Neural progenitor cell (in vitro differentiated cells): Measurements from ENCODE around the gene HIPK2. TPM values are rescaled to one million over a fixed set of nuclear protein-coding genes. Genes with fewer than 3 reads are reported as not detected.

Source experiments
- DNase-seq: peaks from one replicate; pipeline ENCODE4 v3.0.0-alpha.2; 2016; ENCODE audit warnings: low spot score
- H2AFZ ChIP-seq: fragments of 200-600 bp; sonication (generic); replicated peaks from 2 replicates; pipeline ENCODE4 v1.6.1; 2016; ENCODE audit warnings: antibody characterized with exemption
- H3F3A ChIP-seq: fragments of 200-600 bp; sonication (generic); 2 replicates; pipeline ENCODE4 v1.6.1; 2016; ENCODE audit warnings: antibody characterized with exemption, low read depth
- H3K27ac ChIP-seq: fragments of 200-600 bp; sonication (generic); 2 replicates; pipeline ENCODE4 v1.5.1; 2016; ENCODE audit warnings: mild to moderate bottlenecking
- H3K27me3 ChIP-seq: fragments of 200-600 bp; sonication (generic); 2 replicates; pipeline ENCODE4 v1.6.1; 2016; ENCODE audit warnings: mild to moderate bottlenecking, moderate library complexity
- H3K36me3 ChIP-seq: fragments of 200-600 bp; sonication (generic); 2 replicates; pipeline ENCODE4 v1.5.1; 2016
- H3K4me1 ChIP-seq: fragments of 200-600 bp; sonication (generic); 2 replicates; pipeline ENCODE4 v1.6.1; 2016; ENCODE audit warnings: mixed run types
- H3K4me2 ChIP-seq: fragments of 200-600 bp; sonication (generic); 2 replicates; pipeline ENCODE4 v1.6.1; 2016
- H3K4me3 ChIP-seq: fragments of 200-600 bp; sonication (generic); 2 replicates; pipeline ENCODE4 v1.5.1; 2016
- H3K79me2 ChIP-seq: fragments of 200-600 bp; sonication (generic); 2 replicates; pipeline ENCODE4 v1.6.1; 2016; ENCODE audit warnings: low read depth
- H3K9ac ChIP-seq: fragments of 200-600 bp; sonication (generic); 2 replicates; pipeline ENCODE4 v1.6.1; 2016
- H3K9me3 ChIP-seq: fragments of 200-600 bp; sonication (generic); 2 replicates; pipeline ENCODE4 v1.5.1; 2016; ENCODE audit warnings: low read depth
- H4K20me1 ChIP-seq: fragments of 200-600 bp; sonication (generic); 2 replicates; pipeline ENCODE4 v1.6.1; 2016; ENCODE audit warnings: low read depth
- H3K27ac Mint-ChIP-seq: 3 replicates; pipeline ENCODE4 v1.8.0; 2021; ENCODE audit warnings: mixed read lengths
- H3K27me3 Mint-ChIP-seq: 2 replicates; pipeline ENCODE4 v1.8.0; 2022; ENCODE audit warnings: low read depth, mild to moderate bottlenecking, inconsistent platforms, moderate library complexity, mixed read lengths; ENCODE audit not compliant: insufficient read depth
- H3K36me3 Mint-ChIP-seq: 3 replicates; pipeline ENCODE4 v1.8.0; 2021; ENCODE audit warnings: mixed read lengths
- H3K4me1 Mint-ChIP-seq: 3 replicates; pipeline ENCODE4 v1.8.0; 2021; ENCODE audit warnings: mixed read lengths
- H3K4me3 Mint-ChIP-seq: 3 replicates; pipeline ENCODE4 v1.8.0; 2021; ENCODE audit warnings: mild to moderate bottlenecking, moderate library complexity, mixed read lengths
- H3K9me3 Mint-ChIP-seq: 3 replicates; pipeline ENCODE4 v1.8.0; 2020; ENCODE audit warnings: mixed read lengths
- CTCF ChIP-seq: fragments of 200-600 bp; sonication (generic); IDR thresholded peaks from 2 replicates; pipeline ENCODE4 v1.5.1; 2017; ENCODE audit warnings: antibody characterized with exemption, mild to moderate bottlenecking
- EZH2 ChIP-seq: fragments of 200-600 bp; sonication (generic); IDR thresholded peaks from 2 replicates; pipeline ENCODE4 v1.6.1; 2017; ENCODE audit warnings: antibody characterized with exemption, mild to moderate bottlenecking, moderate library complexity
- EZH2phosphoT487 ChIP-seq: fragments of 200-600 bp; sonication (generic); IDR thresholded peaks from 2 replicates; pipeline ENCODE4 v1.6.1; 2017; ENCODE audit warnings: antibody characterized with exemption
- total RNA-seq: library from RNA; depleted of rRNA; stranded (reverse); fragments of >200 nt; gene quantifications from 2 replicates; pipeline ENCODE4 v1.2.3, GENCODE V29; 2015; ENCODE audit warnings: low replicate concordance

HIPK2 gene
- total RNA-seq, 1 donor from 2014 or later, result 12.8 TPM

GRCh38 chr7:139648941-139649425 lies 128.8 kb downstream of the HIPK2 start:
- H3K27ac ChIP-seq, result no peak overlapping the region
- Mint-ChIP-seq H3K9me3 (no peaks in the 10 kb centered on the region), H3K4me1 (peaks cover 45% of the 10 kb centered on the region), H3K27me3 (no peaks in the 10 kb centered on the region), H3K4me3 (no peak overlapping the region), H3K27ac (peak overlapping the region; percentile 7), H3K36me3 (peaks cover 2% of the 10 kb centered on the region)
- no peak overlapping the region for H3K4me3 ChIP-seq
- H4K20me1 ChIP-seq, result peaks cover 70% of the 10 kb centered on the region
- no peak overlapping the region for H3K9ac ChIP-seq
- no peaks in the 10 kb centered on the region for H3K9me3 ChIP-seq
- peaks cover 4% of the 10 kb centered on the region for H3K79me2 ChIP-seq
- no peak for DNase-seq
- H3K4me2 ChIP-seq, result no peak overlapping the region
- no peak overlapping the region for H2AFZ ChIP-seq
- no peaks in the 10 kb centered on the region for H3K36me3 ChIP-seq
- TF ChIP-seq CTCF (no peak), EZH2phosphoT487 (no peak), EZH2 (no peak)
- peaks cover 24% of the 10 kb centered on the region for H3K4me1 ChIP-seq
- H3K27me3 ChIP-seq, result no peaks in the 10 kb centered on the region
- peaks cover 5% of the 10 kb centered on the region for H3F3A ChIP-seq

- H3K4me1 ChIP-seq, result peaks cover 24% of the 10 kb centered on the region
Measured at GRCh38 chr7:139648391-139648861, 129.4 kb downstream of the HIPK2 start.

GRCh38 chr7:139647814-139648390 lies 129.9 kb downstream of the HIPK2 start:
- H3K4me1 ChIP-seq, result peaks cover 24% of the 10 kb centered on the region
- no peaks in the 10 kb centered on the region for H3K36me3 ChIP-seq
- no peaks in the 10 kb centered on the region for H3K27me3 ChIP-seq
- peaks cover 40% of the 10 kb centered on the region for H3K4me1 Mint-ChIP-seq
- H3K4me2 ChIP-seq, result peak overlapping the region; percentile 58
- H3F3A ChIP-seq, result peaks cover 5% of the 10 kb centered on the region
- peaks cover 5% of the 10 kb centered on the region for H3K36me3 Mint-ChIP-seq
- H3K4me3 ChIP-seq, result no peak overlapping the region
- TF ChIP-seq EZH2, result no peak
- no peak for TF ChIP-seq CTCF
- no peak for TF ChIP-seq EZH2phosphoT487
- H3K9me3 Mint-ChIP-seq, result no peaks in the 10 kb centered on the region
- H3K79me2 ChIP-seq, result peaks cover 4% of the 10 kb centered on the region
- DNase-seq, result no peak
- no peaks in the 10 kb centered on the region for H3K27me3 Mint-ChIP-seq
- no peak overlapping the region for H3K27ac Mint-ChIP-seq
- H4K20me1 ChIP-seq, result peaks cover 66% of the 10 kb centered on the region
- no peaks in the 10 kb centered on the region for H3K9me3 ChIP-seq
- no peak overlapping the region for H3K4me3 Mint-ChIP-seq
- no peak overlapping the region for H3K9ac ChIP-seq
- H3K27ac ChIP-seq, result no peak overlapping the region
- no peak overlapping the region for H2AFZ ChIP-seq

More at GRCh38 chr7:139648391-139648861, 129.4 kb downstream of the HIPK2 start:
- Mint-ChIP-seq H3K9me3 (no peaks in the 10 kb centered on the region), H3K27ac (no peak overlapping the region), H3K4me3 (no peak overlapping the region), H3K27me3 (no peaks in the 10 kb centered on the region), H3K36me3 (peaks cover 5% of the 10 kb centered on the region), H3K4me1 (peaks cover 45% of the 10 kb centered on the region)
- no peak overlapping the region for H3K9ac ChIP-seq
- H3K4me2 ChIP-seq, result peak overlapping the region; percentile 58
- TF ChIP-seq EZH2phosphoT487 (no peak), CTCF (no peak), EZH2 (no peak)
- no peaks in the 10 kb centered on the region for H3K9me3 ChIP-seq
- no peaks in the 10 kb centered on the region for H3K36me3 ChIP-seq
- peaks cover 4% of the 10 kb centered on the region for H3K79me2 ChIP-seq
- no peak overlapping the region for H2AFZ ChIP-seq
- H3K27me3 ChIP-seq, result no peaks in the 10 kb centered on the region
- H3K4me3 ChIP-seq, result no peak overlapping the region
- DNase-seq, result no peak
- no peak overlapping the region for H3K27ac ChIP-seq
- peaks cover 68% of the 10 kb centered on the region for H4K20me1 ChIP-seq
- H3F3A ChIP-seq, result peaks cover 5% of the 10 kb centered on the region
